AG10803 (cell line): Measurements from ENCODE around the gene DCANP1.

Source experiments
- DNase-seq: peaks from one replicate; pipeline ENCODE4 v3.0.0; 2010; ENCODE audit warnings: low read depth
- H3K4me3 ChIP-seq: 2 replicates; pipeline ENCODE4 v1.5.1; 2011; ENCODE audit warnings: mild to moderate bottlenecking, low read length, control low read depth
- CTCF ChIP-seq: conservative IDR thresholded peaks from 2 replicates; pipeline ENCODE4 v1.5.1; 2011; ENCODE audit warnings: mild to moderate bottlenecking, low read length, control low read depth, inconsistent platforms

DCANP1 gene

GRCh38 chr5:135455876-135456237 is 8.7 kb upstream of the DCANP1 start:
- no peak for TF ChIP-seq CTCF
- no peak overlapping the region for H3K4me3 ChIP-seq
- no peak for DNase-seq

GRCh38 chr5:135454946-135455345 is 7.8 kb upstream of the DCANP1 start:
- DNase-seq: no peak
- H3K4me3 ChIP-seq: no peak overlapping the region
- no peak for TF ChIP-seq CTCF

GRCh38 chr5:135453613-135454012 is 6.5 kb upstream of the DCANP1 start:
- no peak for TF ChIP-seq CTCF
- H3K4me3 ChIP-seq: no peak overlapping the region
- no peak for DNase-seq

- no peak within 1 kb of the TSS for H3K4me3 ChIP-seq
- no peak for DNase-seq
- no peak for TF ChIP-seq CTCF
Measured at GRCh38 chr5:135452321-135453030, 5.3 kb upstream of the DCANP1 start, which contains the start of gene TIFAB. Gene TIFAB (minus strand): TSS chr5:135452351. CDS start chr5:135449939, 2,412 bp downstream.

- no peak for DNase-seq
- H3K4me3 ChIP-seq: no peak overlapping the region
- no peak for TF ChIP-seq CTCF
Measured at GRCh38 chr5:135451581-135452320, 4.6 kb upstream of the DCANP1 start.

GRCh38 chr5:135450952-135451351 is 3.8 kb upstream of the DCANP1 start:
- TF ChIP-seq CTCF: no peak
- no peak for DNase-seq
- H3K4me3 ChIP-seq: no peak overlapping the region

- DNase-seq: no peak
- no peak for TF ChIP-seq CTCF
- no peak overlapping the region for H3K4me3 ChIP-seq
Measured at GRCh38 chr5:135450336-135450735, 3.2 kb upstream of the DCANP1 start.
